NT2/D1 (cell line): ENCODE measurements around the gene FBXL17.

ENCODE experiments used
- DNase-seq: peaks from one replicate; pipeline ENCODE4 v3.0.0-alpha.2; 2011; ENCODE audit warnings: low read depth, low spot score
- H3K27me3 ChIP-seq: 2 replicates; pipeline ENCODE4 v1.6.0; 2011; ENCODE audit warnings: mild to moderate bottlenecking; ENCODE audit not compliant: insufficient read length, insufficient read depth
- H3K36me3 ChIP-seq: 2 replicates; pipeline ENCODE4 v1.6.1; 2011; ENCODE audit warnings: mild to moderate bottlenecking, low read length, mixed read lengths; ENCODE audit not compliant: insufficient read depth, insufficient read length
- H3K4me1 ChIP-seq: 2 replicates; pipeline ENCODE4 v1.5.1; 2011; ENCODE audit not compliant: insufficient read depth, insufficient read length
- H3K4me3 ChIP-seq: 2 replicates; pipeline ENCODE4 v1.5.1; 2011; ENCODE audit warnings: low read depth; ENCODE audit not compliant: insufficient read length
- H3K9ac ChIP-seq: 2 replicates; pipeline ENCODE4 v1.6.0; 2011; ENCODE audit warnings: low read depth; ENCODE audit not compliant: insufficient read length
- H3K9me3 ChIP-seq: 2 replicates; pipeline ENCODE4 v1.5.1; 2011; ENCODE audit warnings: mild to moderate bottlenecking, low read length; ENCODE audit not compliant: insufficient read depth
- SUZ12 ChIP-seq: IDR thresholded peaks from 2 replicates; pipeline ENCODE4 v1.6.1; 2011; ENCODE audit not compliant: insufficient read length, insufficient read depth; ENCODE audit errors: extremely low read depth
- YY1 ChIP-seq: IDR thresholded peaks from 2 replicates; pipeline ENCODE4 v1.6.1; 2011; ENCODE audit not compliant: insufficient read length, insufficient read depth
- ZNF274 ChIP-seq: IDR thresholded peaks from 2 replicates; pipeline ENCODE4 v1.6.1; 2011; ENCODE audit warnings: mild to moderate bottlenecking, low read depth, low read length

Gene FBXL17

DNA sequence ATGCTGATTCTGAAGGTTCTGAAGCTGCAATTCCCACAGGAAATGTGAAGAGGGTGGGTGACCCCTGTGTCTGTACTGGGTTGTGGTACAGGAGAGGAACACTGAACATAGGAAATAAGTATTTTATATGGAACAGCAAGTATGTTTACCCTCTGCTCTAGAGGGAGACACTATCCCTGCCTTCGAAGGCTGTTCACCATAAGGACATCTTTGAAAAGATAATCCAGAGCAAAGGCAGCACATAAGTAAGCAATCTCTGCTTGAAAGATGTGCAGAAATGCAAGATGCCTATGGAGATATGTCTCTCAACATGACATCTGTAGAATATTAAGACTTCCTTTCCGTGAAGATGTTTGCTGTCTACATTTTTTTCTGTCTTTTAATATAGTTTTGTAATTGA, 526.7 kb downstream of the FBXL17 start:
- Histone ChIP-seq H3K9ac (no peak overlapping the region), H3K4me3 (no peak overlapping the region), H3K36me3 (no peaks in the 10 kb centered on the region), H3K27me3 (no peaks in the 10 kb centered on the region), H3K9me3 (no peaks in the 10 kb centered on the region), H3K4me1 (no peaks in the 10 kb centered on the region)
- no peak for TF ChIP-seq SUZ12
- no peak for TF ChIP-seq YY1
- TF ChIP-seq ZNF274 = no peak
- DNase-seq = no peak

- TF ChIP-seq SUZ12 = no peak
- no peak for TF ChIP-seq ZNF274
- TF ChIP-seq YY1 = no peak
These were observed 528.2 kb downstream of the FBXL17 start for GRCh38 chr5:107853696-107854095.

GRCh38 chr5:107853031-107853430, 528.9 kb downstream of the FBXL17 start:
- H3K9ac ChIP-seq = no peak overlapping the region
- no peaks in the 10 kb centered on the region for H3K4me1 ChIP-seq
- H3K4me3 ChIP-seq = no peak overlapping the region
- H3K9me3 ChIP-seq = no peaks in the 10 kb centered on the region
- H3K36me3 ChIP-seq = no peaks in the 10 kb centered on the region
- TF ChIP-seq ZNF274 = no peak
- no peak for TF ChIP-seq SUZ12
- TF ChIP-seq YY1 = no peak
- no peaks in the 10 kb centered on the region for H3K27me3 ChIP-seq
- no peak for DNase-seq

More at GRCh38 chr5:107853696-107854095, 528.2 kb downstream of the FBXL17 start:
- no peak for DNase-seq
- H3K9ac ChIP-seq = no peak overlapping the region
- no peaks in the 10 kb centered on the region for H3K27me3 ChIP-seq
- no peaks in the 10 kb centered on the region for H3K4me1 ChIP-seq
- no peaks in the 10 kb centered on the region for H3K36me3 ChIP-seq
- no peaks in the 10 kb centered on the region for H3K9me3 ChIP-seq
- no peak overlapping the region for H3K4me3 ChIP-seq

DNA sequence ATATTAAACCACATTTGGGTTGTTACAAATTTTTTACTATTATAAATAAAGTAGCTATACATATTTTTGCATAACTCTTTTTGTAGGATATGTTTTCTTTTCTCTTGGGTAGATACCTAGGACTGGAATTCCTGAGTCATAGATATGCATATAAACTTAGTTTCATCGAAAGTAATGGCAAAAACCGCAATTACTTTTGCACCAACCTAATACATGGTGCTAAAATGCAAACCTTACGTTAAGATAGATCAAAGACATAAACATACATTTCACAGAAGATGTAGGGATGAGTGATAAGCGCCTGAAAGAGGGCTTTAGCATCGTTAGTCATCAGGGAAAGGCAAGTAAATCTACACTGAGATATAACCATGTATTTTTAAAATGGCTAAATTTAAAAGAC, 532.8 kb downstream of the FBXL17 start:
- DNase-seq = no peak
- H3K27me3 ChIP-seq = no peaks in the 10 kb centered on the region
- H3K4me3 ChIP-seq = no peak overlapping the region
- no peak overlapping the region for H3K9ac ChIP-seq
- no peak for TF ChIP-seq ZNF274
- no peak for TF ChIP-seq YY1
- no peak for TF ChIP-seq SUZ12
- no peaks in the 10 kb centered on the region for H3K9me3 ChIP-seq
- H3K4me1 ChIP-seq = no peaks in the 10 kb centered on the region
- H3K36me3 ChIP-seq = no peaks in the 10 kb centered on the region

- no peaks in the 10 kb centered on the region for H3K27me3 ChIP-seq
- H3K4me3 ChIP-seq = no peak overlapping the region
- no peaks in the 10 kb centered on the region for H3K4me1 ChIP-seq
- no peak for DNase-seq
- no peaks in the 10 kb centered on the region for H3K36me3 ChIP-seq
- H3K9ac ChIP-seq = no peak overlapping the region
- TF ChIP-seq YY1 (no peak), SUZ12 (no peak), ZNF274 (no peak)
- H3K9me3 ChIP-seq = no peaks in the 10 kb centered on the region
These were observed 541.3 kb downstream of the FBXL17 start for GRCh38 chr5:107840592-107840991.

DNA sequence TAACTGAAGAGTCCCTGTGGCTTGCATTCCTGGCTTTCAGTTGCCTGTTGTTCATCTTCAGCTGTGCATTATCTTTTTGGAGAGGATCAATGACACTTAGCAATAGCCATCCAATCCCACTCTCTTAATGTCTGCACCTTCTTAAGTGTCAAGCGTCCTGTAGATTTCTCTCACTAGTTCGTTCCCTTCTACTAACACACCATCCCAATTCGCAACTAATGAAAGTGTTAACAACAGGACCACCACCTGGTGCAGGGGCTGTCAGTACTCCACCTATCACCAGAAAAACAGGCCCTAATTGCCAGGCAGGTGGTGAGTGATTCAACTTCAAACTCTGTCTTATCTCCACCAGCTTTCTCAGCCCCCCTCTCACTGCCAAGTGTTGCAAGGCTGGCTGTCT, 541.7 kb downstream of the FBXL17 start:
- Histone ChIP-seq H3K9me3 (no peaks in the 10 kb centered on the region), H3K27me3 (no peaks in the 10 kb centered on the region), H3K4me1 (no peaks in the 10 kb centered on the region), H3K9ac (no peak overlapping the region), H3K36me3 (no peaks in the 10 kb centered on the region), H3K4me3 (no peak overlapping the region)
- TF ChIP-seq ZNF274 (no peak), YY1 (no peak), SUZ12 (no peak)
- DNase-seq = no peak

DNA sequence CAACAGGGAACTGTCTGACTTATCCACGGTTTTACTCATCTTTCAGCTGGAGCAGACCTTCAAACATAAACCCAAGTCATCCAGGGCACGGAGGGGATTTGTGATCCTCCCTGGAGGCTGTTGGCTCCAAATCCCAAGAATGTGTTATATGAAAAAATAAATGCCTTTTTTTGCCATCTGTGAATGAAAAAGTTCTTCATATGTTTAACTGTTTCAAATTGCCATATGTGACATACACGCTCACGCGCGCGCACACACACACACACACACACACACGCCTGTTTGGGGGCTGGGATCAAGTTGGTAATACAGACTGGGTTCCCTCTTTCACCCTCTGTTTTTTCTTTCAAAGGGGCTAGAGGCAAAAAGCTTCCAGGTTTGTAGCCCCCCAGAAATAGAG, 546.8 kb downstream of the FBXL17 start:
- Histone ChIP-seq H3K4me3 (no peak overlapping the region), H3K36me3 (no peaks in the 10 kb centered on the region)
- TF ChIP-seq ZNF274 = no peak
- no peak for TF ChIP-seq YY1
- TF ChIP-seq SUZ12 = no peak

More for the DNA sequence above, 546.8 kb downstream of the FBXL17 start:
- no peaks in the 10 kb centered on the region for H3K4me1 ChIP-seq
- no peak overlapping the region for H3K9ac ChIP-seq
- DNase-seq = no peak
- no peaks in the 10 kb centered on the region for H3K9me3 ChIP-seq
- no peaks in the 10 kb centered on the region for H3K27me3 ChIP-seq
